Mesothelial cell of epicardium (in vitro differentiated cells): ENCODE data around the gene CNGA3. TPM values are rescaled to one million over a fixed set of nuclear protein-coding genes. Genes with fewer than 3 reads are reported as not detected.

Experiments used
- DNase-seq, 2 experiments: peaks; one replicate each; pipeline ENCODE4 v3.0.0; 2021; ENCODE audit warnings: low spot score in 2 of 2; ENCODE audit not compliant: unreplicated experiment in 2 of 2
- H3K27ac Mint-ChIP-seq: 2 replicates; pipeline ENCODE4 v1.8.0; 2021; ENCODE audit warnings: mixed read lengths
- H3K27me3 Mint-ChIP-seq: 2 replicates; pipeline ENCODE4 v1.8.0; 2021; ENCODE audit warnings: low read depth, mixed read lengths
- H3K36me3 Mint-ChIP-seq: 2 replicates; pipeline ENCODE4 v1.8.0; 2021; ENCODE audit warnings: mixed read lengths
- H3K4me1 Mint-ChIP-seq: 2 replicates; pipeline ENCODE4 v1.8.0; 2021; ENCODE audit warnings: mixed read lengths
- H3K4me3 Mint-ChIP-seq: 2 replicates; pipeline ENCODE4 v1.8.0; 2021; ENCODE audit warnings: mild to moderate bottlenecking, moderate library complexity, mixed read lengths
- H3K9me3 Mint-ChIP-seq: 2 replicates; pipeline ENCODE4 v1.8.0; 2021; ENCODE audit warnings: mixed read lengths
- CTCF ChIP-seq: fragments of 200-600 bp; sonication (generic); IDR thresholded peaks from one replicate; pipeline ENCODE4 v1.5.0; 2021; ENCODE audit warnings: antibody characterized with exemption; ENCODE audit not compliant: unreplicated experiment
- total RNA-seq: library from RNA; stranded (reverse); gene quantifications from 3 replicates; pipeline ENCODE4 v1.2.1, GENCODE V29; 2021

CNGA3 gene
- total RNA-seq, 1 donor from 2014 or later: not detected

DNA sequence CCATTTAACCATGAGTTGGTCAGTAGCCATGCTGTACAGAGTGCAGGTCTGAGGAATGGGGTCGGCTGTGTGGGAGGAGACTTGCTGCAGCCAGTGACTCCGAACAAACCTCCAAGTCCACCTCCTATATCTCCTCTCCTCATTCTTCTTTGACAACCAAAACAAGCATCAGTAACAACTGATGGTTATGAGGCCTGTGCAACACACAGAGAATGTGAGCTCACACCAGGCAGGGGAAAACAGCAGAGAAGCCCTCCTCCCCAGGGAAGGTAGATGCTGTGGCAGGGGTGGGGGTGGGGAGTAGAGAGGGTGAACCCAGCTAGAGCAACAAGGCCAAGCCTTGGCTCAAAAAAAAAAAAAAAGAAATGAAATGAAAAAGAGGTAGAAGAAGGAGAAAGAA, 12.3 kb upstream of the CNGA3 start:
- Mint-ChIP-seq H3K4me1 (peaks cover 3% of the 10 kb centered on the region), H3K36me3 (no peaks in the 10 kb centered on the region), H3K9me3 (peaks cover 13% of the 10 kb centered on the region), H3K27me3 (peaks cover 30% of the 10 kb centered on the region), H3K27ac (no peak overlapping the region), H3K4me3 (no peak overlapping the region)
- DNase-seq: no peak
- TF ChIP-seq CTCF: no peak

DNA sequence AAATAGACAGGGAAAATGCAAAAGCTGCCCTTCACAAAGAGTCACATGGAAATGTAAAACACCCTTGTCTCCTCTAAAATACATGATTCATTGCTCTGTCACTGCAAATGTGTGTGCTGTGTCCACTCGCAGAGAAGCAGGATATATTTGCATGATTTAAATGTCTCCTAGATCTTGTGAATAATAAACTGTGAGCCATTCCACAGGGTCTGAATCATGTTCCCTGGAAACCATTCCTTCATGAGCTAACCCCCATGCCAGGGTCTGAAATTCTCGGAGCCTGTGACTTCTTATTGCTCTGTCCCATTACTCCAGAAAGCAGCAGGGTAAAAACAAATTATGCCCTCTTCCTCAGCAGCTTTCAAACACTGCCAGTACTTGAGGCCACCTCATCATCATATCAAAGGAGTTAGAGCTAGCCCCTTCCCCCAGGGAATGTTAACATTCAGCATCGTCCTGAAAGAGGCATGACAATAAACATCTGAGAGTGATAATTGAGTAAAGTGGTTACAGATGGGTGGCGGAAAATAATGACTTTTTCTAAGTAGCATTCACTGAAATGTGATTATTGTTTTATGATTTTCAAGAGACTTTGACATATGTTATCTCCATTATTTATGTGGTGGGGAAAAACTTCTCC, 11.7 kb upstream of the CNGA3 start:
- Mint-ChIP-seq H3K9me3 (peaks cover 9% of the 10 kb centered on the region), H3K27ac (no peak overlapping the region), H3K4me3 (no peak overlapping the region), H3K4me1 (peaks cover 3% of the 10 kb centered on the region), H3K36me3 (no peaks in the 10 kb centered on the region), H3K27me3 (peaks cover 35% of the 10 kb centered on the region)
- no peak for TF ChIP-seq CTCF
- DNase-seq: no peak

DNA sequence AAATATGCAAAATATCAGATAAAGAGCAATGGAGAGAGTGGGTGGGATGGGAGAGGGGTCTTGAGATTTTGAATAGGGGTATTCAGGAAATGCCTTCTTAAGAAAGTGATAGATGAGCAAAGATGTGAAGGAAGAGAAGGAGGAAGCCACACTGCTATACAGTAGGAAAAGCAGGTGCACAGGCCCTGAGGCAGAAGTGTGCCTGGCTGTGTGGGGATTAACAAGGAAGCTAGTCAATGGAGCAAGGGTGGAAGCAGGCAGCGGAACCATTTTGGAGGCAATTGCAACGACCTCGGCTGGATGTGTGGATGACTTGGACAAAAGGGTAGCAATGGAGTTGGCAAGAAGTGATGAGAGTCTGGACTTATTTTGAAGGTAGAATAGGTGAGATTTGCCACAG, 11.0 kb upstream of the CNGA3 start:
- Mint-ChIP-seq H3K4me3 (no peak overlapping the region), H3K27ac (no peak overlapping the region), H3K4me1 (peaks cover 3% of the 10 kb centered on the region)

GRCh38 chr2:98341241-98341640, 5.0 kb upstream of the CNGA3 start:
- no peak for DNase-seq
- Mint-ChIP-seq H3K36me3 (no peaks in the 10 kb centered on the region), H3K4me3 (no peak overlapping the region), H3K27me3 (peaks cover 57% of the 10 kb centered on the region), H3K27ac (no peak overlapping the region), H3K9me3 (peaks cover 9% of the 10 kb centered on the region), H3K4me1 (peaks cover 2% of the 10 kb centered on the region)
- no peak for TF ChIP-seq CTCF

More for the DNA sequence above, 11.0 kb upstream of the CNGA3 start:
- peaks cover 38% of the 10 kb centered on the region for H3K27me3 Mint-ChIP-seq
- no peak for TF ChIP-seq CTCF
- DNase-seq: no peak
- no peaks in the 10 kb centered on the region for H3K36me3 Mint-ChIP-seq
- H3K9me3 Mint-ChIP-seq: peaks cover 9% of the 10 kb centered on the region

DNA sequence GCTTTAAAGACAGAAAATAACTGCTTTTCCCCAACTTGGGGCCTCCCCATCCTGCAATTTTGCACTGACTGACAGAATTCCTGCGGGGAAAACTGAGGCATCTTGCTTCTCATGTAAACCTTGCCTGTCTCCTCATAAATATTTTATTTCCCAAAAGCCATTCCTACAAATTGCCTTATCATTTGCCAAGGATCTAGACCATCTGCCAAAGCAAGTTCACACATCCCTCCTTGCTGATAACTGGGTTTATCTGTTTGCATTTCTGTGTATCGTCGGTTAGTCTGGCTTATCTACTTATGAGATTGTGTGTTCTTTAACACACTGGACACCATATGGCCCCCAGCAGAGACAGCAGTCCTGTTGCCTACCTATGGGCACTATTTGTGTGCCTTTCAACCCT, 3.0 kb upstream of the CNGA3 start:
- no peak overlapping the region for H3K27ac Mint-ChIP-seq
- H3K27me3 Mint-ChIP-seq: peaks cover 73% of the 10 kb centered on the region
- H3K9me3 Mint-ChIP-seq: peaks cover 2% of the 10 kb centered on the region

More for the DNA sequence above, 3.0 kb upstream of the CNGA3 start:
- no peak for DNase-seq
- H3K36me3 Mint-ChIP-seq: no peaks in the 10 kb centered on the region
- no peak overlapping the region for H3K4me3 Mint-ChIP-seq
- peaks cover 5% of the 10 kb centered on the region for H3K4me1 Mint-ChIP-seq
- no peak for TF ChIP-seq CTCF
